HepG2 (cell line): Measurements from ENCODE around the gene TBC1D10A. TPM values are rescaled to one million over a fixed set of nuclear protein-coding genes. Genes with fewer than 3 reads are reported as not detected.
A peak's percentile ranks its signal among the peaks of the same experiment; 100 is the strongest.

Experiments
- FOXM1 ChIP-seq: sonication (generic); formaldehyde crosslinking; IDR thresholded peaks from 2 replicates; pipeline ENCODE4 v1.5.0; 2020; ENCODE audit warnings: missing genetic modification reagents
- HNF4A ChIP-seq: sonication (generic); formaldehyde crosslinking; IDR thresholded peaks from 2 replicates; pipeline ENCODE4 v1.4.0; 2020; ENCODE audit warnings: missing genetic modification reagents
- KDM5B ChIP-seq: sonication (generic); formaldehyde crosslinking; IDR thresholded peaks from 2 replicates; pipeline ENCODE4 v1.4.0; 2020; ENCODE audit warnings: missing genetic modification reagents, mild to moderate bottlenecking, borderline replicate concordance
- NFE2L2 ChIP-seq: fragments of 150-350 bp; IDR thresholded peaks from 2 replicates; pipeline ENCODE4 v1.6.1; 2014; ENCODE audit warnings: low read length
- NR2F1 ChIP-seq, 2 experiments: fragments of 450-650 bp in 1 of 2; formaldehyde crosslinking in 1 of 2; IDR thresholded peaks; 2 replicates each; pipeline versions ENCODE4 v1.5.0 to v1.6.1; 2016 to 2020; ENCODE audit warnings: mild to moderate bottlenecking in 1 of 2, missing compliant biosample characterization in 1 of 2, missing genetic modification reagents in 1 of 2, moderate library complexity in 1 of 2
- RXRA ChIP-seq: sonication (generic); formaldehyde crosslinking; IDR thresholded peaks from 2 replicates; pipeline ENCODE4 v1.5.1; 2020; ENCODE audit warnings: missing genetic modification reagents
- SMAD1 ChIP-seq: sonication (generic); formaldehyde crosslinking; IDR thresholded peaks from 2 replicates; pipeline ENCODE4 v1.4.0; 2020; ENCODE audit warnings: missing genetic modification reagents, low read depth, mild to moderate bottlenecking, borderline replicate concordance
- TBX3 ChIP-seq: fragments of 450-650 bp; IDR thresholded peaks from 2 replicates; pipeline ENCODE4 v1.6.1; 2017; ENCODE audit warnings: antibody characterized with exemption, mild to moderate bottlenecking, inconsistent platforms, borderline replicate concordance
- ZFP36 ChIP-seq: fragments of 150-350 bp; IDR thresholded peaks from 2 replicates; pipeline ENCODE4 v1.6.1; 2018; ENCODE audit warnings: borderline replicate concordance, low read length, low read depth; ENCODE audit not compliant: partially characterized antibody
- ZFP90 ChIP-seq: sonication (generic); formaldehyde crosslinking; IDR thresholded peaks from 2 replicates; pipeline ENCODE4 v1.8.0; 2022; ENCODE audit warnings: missing genetic modification reagents, mild to moderate bottlenecking, inconsistent platforms, borderline replicate concordance
- ZFYVE20 ChIP-seq: sonication (generic); formaldehyde crosslinking; IDR thresholded peaks from 2 replicates; pipeline ENCODE4 v1.8.0; 2023; ENCODE audit warnings: low read depth, mild to moderate bottlenecking, moderate library complexity, missing genetic modification reagents, borderline replicate concordance
- ZNF549 ChIP-seq: sonication (generic); formaldehyde crosslinking; IDR thresholded peaks from 2 replicates; pipeline ENCODE4 v1.5.0; 2020; ENCODE audit warnings: missing genetic modification reagents
- ZNF710 ChIP-seq: sonication (generic); formaldehyde crosslinking; IDR thresholded peaks from 2 replicates; pipeline ENCODE4 v1.5.0; 2020; ENCODE audit warnings: mild to moderate bottlenecking, missing genetic modification reagents, borderline replicate concordance
- ZNF850 ChIP-seq: sonication (generic); formaldehyde crosslinking; conservative IDR thresholded peaks from 2 replicates; pipeline ENCODE4 v1.9.0; 2021; ENCODE audit warnings: mild to moderate bottlenecking, missing genetic modification reagents
- polyA plus RNA-seq, 8 experiments: library from polyadenylated mRNA; depleted of rRNA in 3 of 8; stranded (reverse) in 7 of 8; unstranded in 1 of 8; fragments of >200 nt; fragmentation: Illumina TruSeq in 4 of 8; extraction: Trizol in 4 of 8; gene quantifications; 2 replicates each; pipeline versions ENCODE4 v1.2.1 to v1.2.3, GENCODE V29; 2011 to 2016; ENCODE audit warnings: low read depth in 4 of 8, missing spikeins in 1 of 8, mixed read lengths in 1 of 8; ENCODE audit not compliant: insufficient read depth in 1 of 8
- total RNA-seq, 5 experiments: library from RNA; depleted of rRNA; stranded (reverse); fragments of >200 nt; fragmentation: Illumina TruSeq; extraction: Trizol; gene quantifications; 2 replicates each; pipeline ENCODE4 v1.2.3, GENCODE V29; 2016; ENCODE audit warnings: low read depth in 1 of 5
- TF ChIP-seq, protein P1 (sequence below), 2 experiments: fragments of 450-650 bp in 1 of 2; sonication (generic) in 1 of 2; formaldehyde crosslinking in 1 of 2; IDR thresholded peaks; 2 replicates each; pipeline versions ENCODE4 v1.6.1 to v1.8.0; 2016 to 2022; ENCODE audit warnings: antibody characterized with exemption in 1 of 2, mild to moderate bottlenecking in 1 of 2, missing genetic modification reagents in 1 of 2

TBC1D10A gene
- total and polyA plus RNA-seq, 2 of the 13 experiments (the other 11 are each of a cell fraction or from before 2014, with no cell fraction given), result 4.2 to 4.9 TPM

- TF ChIP-seq, protein P1, sequence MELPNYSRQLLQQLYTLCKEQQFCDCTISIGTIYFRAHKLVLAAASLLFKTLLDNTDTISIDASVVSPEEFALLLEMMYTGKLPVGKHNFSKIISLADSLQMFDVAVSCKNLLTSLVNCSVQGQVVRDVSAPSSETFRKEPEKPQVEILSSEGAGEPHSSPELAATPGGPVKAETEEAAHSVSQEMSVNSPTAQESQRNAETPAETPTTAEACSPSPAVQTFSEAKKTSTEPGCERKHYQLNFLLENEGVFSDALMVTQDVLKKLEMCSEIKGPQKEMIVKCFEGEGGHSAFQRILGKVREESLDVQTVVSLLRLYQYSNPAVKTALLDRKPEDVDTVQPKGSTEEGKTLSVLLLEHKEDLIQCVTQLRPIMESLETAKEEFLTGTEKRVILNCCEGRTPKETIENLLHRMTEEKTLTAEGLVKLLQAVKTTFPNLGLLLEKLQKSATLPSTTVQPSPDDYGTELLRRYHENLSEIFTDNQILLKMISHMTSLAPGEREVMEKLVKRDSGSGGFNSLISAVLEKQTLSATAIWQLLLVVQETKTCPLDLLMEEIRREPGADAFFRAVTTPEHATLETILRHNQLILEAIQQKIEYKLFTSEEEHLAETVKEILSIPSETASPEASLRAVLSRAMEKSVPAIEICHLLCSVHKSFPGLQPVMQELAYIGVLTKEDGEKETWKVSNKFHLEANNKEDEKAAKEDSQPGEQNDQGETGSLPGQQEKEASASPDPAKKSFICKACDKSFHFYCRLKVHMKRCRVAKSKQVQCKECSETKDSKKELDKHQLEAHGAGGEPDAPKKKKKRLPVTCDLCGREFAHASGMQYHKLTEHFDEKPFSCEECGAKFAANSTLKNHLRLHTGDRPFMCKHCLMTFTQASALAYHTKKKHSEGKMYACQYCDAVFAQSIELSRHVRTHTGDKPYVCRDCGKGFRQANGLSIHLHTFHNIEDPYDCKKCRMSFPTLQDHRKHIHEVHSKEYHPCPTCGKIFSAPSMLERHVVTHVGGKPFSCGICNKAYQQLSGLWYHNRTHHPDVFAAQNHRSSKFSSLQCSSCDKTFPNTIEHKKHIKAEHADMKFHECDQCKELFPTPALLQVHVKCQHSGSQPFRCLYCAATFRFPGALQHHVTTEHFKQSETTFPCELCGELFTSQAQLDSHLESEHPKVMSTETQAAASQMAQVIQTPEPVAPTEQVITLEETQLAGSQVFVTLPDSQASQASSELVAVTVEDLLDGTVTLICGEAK (IDR thresholded peaks at IDR 0.05), result no peak; the same call in 1 of the 2 replicates
- TF ChIP-seq, protein P1 (CRISPR knock-in tag; IDR thresholded peaks at IDR 0.05), result peak; percentile 85
- TF ChIP-seq ZNF710 (CRISPR knock-in tag) (peak; percentile 72; the same call in 1 of the 2 replicates), ZNF850 (CRISPR knock-in tag) (0 out of 2 replicates have a peak, but pooled peaks have one; percentile 56), ZFYVE20 (CRISPR knock-in tag) (no peak), KDM5B (CRISPR knock-in tag) (peak; percentile 96), NFE2L2 (no peak), HNF4A (peak; percentile 36; the same call in 1 of the 2 replicates), FOXM1 (CRISPR knock-in tag) (peak; percentile 80; the same call in 1 of the 2 replicates), NR2F1 (CRISPR knock-in tag; IDR thresholded peaks at IDR 0.05) (no peak), ZFP90 (CRISPR knock-in tag) (peak; percentile 68; the same call in 1 of the 2 replicates), ZNF549 (CRISPR knock-in tag) (no peak), SMAD1 (CRISPR knock-in tag) (0 out of 2 replicates have a peak, but pooled peaks have one; percentile 53), RXRA (CRISPR knock-in tag) (peak; percentile 50; the same call in 1 of the 2 replicates), TBX3 (no peak), ZFP36 (no peak)
Observed at GRCh38 chr22:30356449-30357235, 29.9 kb upstream of the TBC1D10A start, which contains the start of the genes CCDC157 and SF3A1 (continued).
